Right lobe of liver (tissue), 6 donors: Measurements from ENCODE around the gene TMEM114. TPM values are rescaled to one million over a fixed set of nuclear protein-coding genes. Genes with fewer than 3 reads are reported as not detected.

Experiments
- ATAC-seq, 4 donors: fragments of 200-7000 bp; cut with Tn5 transposase; one replicate each; pipeline ENCODE4 v1.9.1; 2020; ENCODE audit warnings: mild to moderate bottlenecking in 4 of 4, moderate library complexity in 4 of 4
- DNase-seq, 3 donors: peaks; one replicate each; pipeline ENCODE4 v3.0.0-alpha.2; 2020
- H3K27ac ChIP-seq, 3 donors: fragments of 200-600 bp; one replicate each; pipeline ENCODE4 v1.8.0; 2022
- H3K27me3 ChIP-seq, 2 donors: fragments of 200-600 bp; one replicate each; pipeline ENCODE4 v1.8.0; 2022
- H3K36me3 ChIP-seq, 4 donors: fragments of 200-600 bp; sonication (generic) in 1 of 4; one replicate each; pipeline versions ENCODE4 v1.5.1 to v1.8.0; 2017 to 2022; ENCODE audit warnings: control low read depth in 1 of 4
- H3K4me1 ChIP-seq, 4 donors: fragments of 200-600 bp; sonication (generic) in 1 of 4; one replicate each; pipeline versions ENCODE4 v1.5.1 to v1.8.0; 2017 to 2022; ENCODE audit warnings: control low read depth in 1 of 4
- H3K4me3 ChIP-seq, 3 donors: fragments of 200-600 bp; one replicate each; pipeline ENCODE4 v1.8.0; 2022
- H3K9me3 ChIP-seq, 4 donors: fragments of 200-600 bp; sonication (generic) in 1 of 4; one replicate each; pipeline versions ENCODE4 v1.5.1 to v1.8.0; 2017 to 2022; ENCODE audit warnings: control low read depth in 1 of 4
- POLR2A ChIP-seq: fragments of 450-650 bp; IDR thresholded peaks from one replicate; pipeline ENCODE4 v1.6.1; 2017; ENCODE audit warnings: antibody characterized with exemption, mild to moderate bottlenecking
- WGBS: methylation state at CpG from one replicate; pipeline ENCODE4 v1.1.6; 2018; ENCODE audit warnings: low coverage, low lambda C conversion rate; ENCODE audit not compliant: insufficient coverage; ENCODE audit errors: missing lambda C conversion rate; 5-methylcytosine and 5-hydroxymethylcytosine counted together
- intact Hi-C, 2 donors: fragments of 100-400 bp; cut with DNase I; formaldehyde crosslinking; loops; one replicate each; pipeline versions ENCODE4 v1.11.2 to v1.14.1; 2022
- total RNA-seq, 6 experiments: library from RNA; depleted of rRNA in 2 of 6; stranded (reverse); fragments of >200 nt in 2 of 6; fragmentation: NEBNext Ultra II Directional in 3 of 6; extraction: Animal tissue kit (Norgen Biotek cat#: 25700) in 3 of 6; gene quantifications; one replicate each; pipeline versions ENCODE4 v1.1.0 to v1.2.4, GENCODE V29; 2016 to 2023
- TF ChIP-seq, protein P1 (sequence below), 4 donors: fragments of 200-600 bp in 3 of 4; fragments of 450-650 bp in 1 of 4; IDR thresholded peaks; one replicate each; pipeline versions ENCODE4 v1.5.1 to v1.8.0; 2016 to 2022; ENCODE audit warnings: antibody characterized with exemption in 4 of 4, mild to moderate bottlenecking in 2 of 4
- donor health status: DM: no; HTN: yes; CAD: no.
- donor health status: DM: no; HTN: no; CAD: no.
- donor health status: DM: no; HTN: no; CAD: no.
- donor health status: DM: no; HTN: yes; CAD: no.
- donor health status: DM: no; HTN: yes; CAD: no.

TMEM114 gene
- total RNA-seq, 6 experiments from 2014 or later: not detected

GRCh38 chr16:8614435-8615029 lies 24.2 kb upstream of the TMEM114 start:
- H3K36me3 ChIP-seq: no peaks in the 10 kb centered on the region
- H3K27me3 ChIP-seq: no peaks in the 10 kb centered on the region
- 47% methylated on average over 9 of the region's 9 CpGs for WGBS
- no peak overlapping the region for H3K4me3 ChIP-seq
- intact Hi-C loops: no loop called here
- no peak for DNase-seq
- no peaks in the 10 kb centered on the region for H3K9me3 ChIP-seq
- no peak for TF ChIP-seq POLR2A
- TF ChIP-seq, protein P1, sequence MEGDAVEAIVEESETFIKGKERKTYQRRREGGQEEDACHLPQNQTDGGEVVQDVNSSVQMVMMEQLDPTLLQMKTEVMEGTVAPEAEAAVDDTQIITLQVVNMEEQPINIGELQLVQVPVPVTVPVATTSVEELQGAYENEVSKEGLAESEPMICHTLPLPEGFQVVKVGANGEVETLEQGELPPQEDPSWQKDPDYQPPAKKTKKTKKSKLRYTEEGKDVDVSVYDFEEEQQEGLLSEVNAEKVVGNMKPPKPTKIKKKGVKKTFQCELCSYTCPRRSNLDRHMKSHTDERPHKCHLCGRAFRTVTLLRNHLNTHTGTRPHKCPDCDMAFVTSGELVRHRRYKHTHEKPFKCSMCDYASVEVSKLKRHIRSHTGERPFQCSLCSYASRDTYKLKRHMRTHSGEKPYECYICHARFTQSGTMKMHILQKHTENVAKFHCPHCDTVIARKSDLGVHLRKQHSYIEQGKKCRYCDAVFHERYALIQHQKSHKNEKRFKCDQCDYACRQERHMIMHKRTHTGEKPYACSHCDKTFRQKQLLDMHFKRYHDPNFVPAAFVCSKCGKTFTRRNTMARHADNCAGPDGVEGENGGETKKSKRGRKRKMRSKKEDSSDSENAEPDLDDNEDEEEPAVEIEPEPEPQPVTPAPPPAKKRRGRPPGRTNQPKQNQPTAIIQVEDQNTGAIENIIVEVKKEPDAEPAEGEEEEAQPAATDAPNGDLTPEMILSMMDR (IDR thresholded peaks at IDR 0.05): no peak
- no peak for ATAC-seq
- H3K4me1 ChIP-seq: no peaks in the 10 kb centered on the region
- no peak overlapping the region for H3K27ac ChIP-seq

- Histone ChIP-seq H3K36me3 (no peaks in the 10 kb centered on the region), H3K27me3 (no peaks in the 10 kb centered on the region), H3K4me3 (no peak overlapping the region), H3K9me3 (no peaks in the 10 kb centered on the region), H3K4me1 (no peaks in the 10 kb centered on the region), H3K27ac (no peak overlapping the region)
- intact Hi-C loops: no loop called here
- no peak for DNase-seq
- 85% methylated on average over 1 of the region's 1 CpG for WGBS
- TF ChIP-seq POLR2A: no peak
- TF ChIP-seq, protein P1 (IDR thresholded peaks at IDR 0.05): no peak
- no peak for ATAC-seq
Measured at GRCh38 chr16:8611886-8612600, 21.7 kb upstream of the TMEM114 start.

- Histone ChIP-seq H3K27ac (no peak overlapping the region), H3K36me3 (no peaks in the 10 kb centered on the region), H3K4me1 (no peaks in the 10 kb centered on the region), H3K4me3 (no peak overlapping the region), H3K27me3 (no peaks in the 10 kb centered on the region), H3K9me3 (no peaks in the 10 kb centered on the region)
- no peak for TF ChIP-seq POLR2A
- TF ChIP-seq, protein P1 (IDR thresholded peaks at IDR 0.05): no peak
- no peak for DNase-seq
- intact Hi-C loops: no loop called here
- WGBS: 51% methylated on average over 4 of the region's 4 CpGs
- ATAC-seq: no peak
Measured at GRCh38 chr16:8611122-8611521, 20.8 kb upstream of the TMEM114 start.

GRCh38 chr16:8607214-8607613 lies 16.9 kb upstream of the TMEM114 start:
- intact Hi-C loops: no loop called here
- H3K27ac ChIP-seq: no peak overlapping the region
- no peaks in the 10 kb centered on the region for H3K36me3 ChIP-seq
- ATAC-seq: no peak
- H3K4me1 ChIP-seq: no peaks in the 10 kb centered on the region
- no peak overlapping the region for H3K4me3 ChIP-seq
- H3K9me3 ChIP-seq: no peaks in the 10 kb centered on the region
- DNase-seq: no peak
- TF ChIP-seq, protein P1 (IDR thresholded peaks at IDR 0.05): no peak
- TF ChIP-seq POLR2A: no peak
- H3K27me3 ChIP-seq: no peaks in the 10 kb centered on the region
- WGBS: 47% methylated on average over 7 of the region's 9 CpGs
